ENCODE results near the gene STC2.

DNA sequence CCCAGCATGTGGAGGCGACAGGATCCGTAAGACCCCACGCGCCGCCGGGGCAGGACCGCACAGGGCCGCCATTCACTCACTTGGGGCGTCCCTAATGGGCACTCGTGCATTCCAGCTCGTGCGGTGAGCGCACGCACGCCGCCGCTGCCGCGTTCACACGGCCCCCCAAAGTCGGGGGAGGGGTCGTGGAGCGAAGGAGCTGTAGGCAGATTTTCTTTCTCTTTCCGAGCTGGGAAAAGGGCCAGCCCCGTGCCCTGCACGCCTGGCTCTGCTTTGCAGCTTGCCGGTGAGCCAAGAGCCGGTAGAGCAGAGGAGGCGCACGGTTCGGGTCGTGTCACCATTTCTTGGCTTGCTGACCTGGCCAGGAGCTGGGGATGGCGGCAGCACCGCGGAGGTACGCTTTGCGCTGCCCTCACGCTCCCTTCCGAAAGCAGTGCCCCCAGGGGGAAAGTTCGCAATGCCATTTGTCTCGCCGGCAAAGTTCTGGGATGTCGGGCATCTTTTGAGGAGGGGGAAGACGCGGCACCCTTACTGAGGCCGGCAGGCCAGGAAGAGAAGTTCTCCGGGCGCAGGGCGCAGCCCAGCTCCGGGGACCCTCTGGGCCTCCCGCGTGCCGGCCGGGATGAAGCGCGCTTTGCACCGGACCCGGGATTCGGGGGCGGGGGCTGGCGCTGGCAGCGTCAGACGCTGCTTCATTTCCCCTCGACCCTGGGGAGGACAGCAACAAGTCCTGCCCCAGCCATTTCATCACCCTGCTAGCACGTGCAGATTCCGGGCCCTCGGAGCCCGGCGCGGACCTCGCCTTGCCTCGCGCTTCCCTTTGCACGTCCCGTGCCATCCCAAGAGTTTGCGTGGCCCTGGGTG is 898 bp downstream of the STC2 start:
- TF ChIP-seq, protein P1, sequence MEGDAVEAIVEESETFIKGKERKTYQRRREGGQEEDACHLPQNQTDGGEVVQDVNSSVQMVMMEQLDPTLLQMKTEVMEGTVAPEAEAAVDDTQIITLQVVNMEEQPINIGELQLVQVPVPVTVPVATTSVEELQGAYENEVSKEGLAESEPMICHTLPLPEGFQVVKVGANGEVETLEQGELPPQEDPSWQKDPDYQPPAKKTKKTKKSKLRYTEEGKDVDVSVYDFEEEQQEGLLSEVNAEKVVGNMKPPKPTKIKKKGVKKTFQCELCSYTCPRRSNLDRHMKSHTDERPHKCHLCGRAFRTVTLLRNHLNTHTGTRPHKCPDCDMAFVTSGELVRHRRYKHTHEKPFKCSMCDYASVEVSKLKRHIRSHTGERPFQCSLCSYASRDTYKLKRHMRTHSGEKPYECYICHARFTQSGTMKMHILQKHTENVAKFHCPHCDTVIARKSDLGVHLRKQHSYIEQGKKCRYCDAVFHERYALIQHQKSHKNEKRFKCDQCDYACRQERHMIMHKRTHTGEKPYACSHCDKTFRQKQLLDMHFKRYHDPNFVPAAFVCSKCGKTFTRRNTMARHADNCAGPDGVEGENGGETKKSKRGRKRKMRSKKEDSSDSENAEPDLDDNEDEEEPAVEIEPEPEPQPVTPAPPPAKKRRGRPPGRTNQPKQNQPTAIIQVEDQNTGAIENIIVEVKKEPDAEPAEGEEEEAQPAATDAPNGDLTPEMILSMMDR (IDR thresholded peaks at IDR 0.05) = no peak
- no peak for TF ChIP-seq POLR2AphosphoS5 (IDR thresholded peaks at IDR 0.05)
- TF ChIP-seq POLR2A (IDR thresholded peaks at IDR 0.05) = no peak
